C1 segment of cervical spinal cord (tissue), 14 donors: ENCODE results near the gene HORMAD1.
A peak's percentile ranks its signal among the peaks of the same experiment; 100 is the strongest.
"Not testable (repeated sequence)": the region's sequence is repeated elsewhere in the genome, so short reads cannot be mapped to it uniquely, and the experiment has no call there.

Experiments used
- DNase-seq, 14 donors: peaks; one replicate each; lab custom pipeline; 2025; lab: John Stamatoyannopoulos, UW

HORMAD1 gene

GRCh38 chr1:150720703-150721102 lies at the start of gene HORMAD1:
TSS of gene HORMAD1 (minus strand) at chr1:150720895. CDS start at chr1:150719505, 1,390 bp downstream.
- no peak for DNase-seq

GRCh38 chr1:150767704-150768103 lies 47.0 kb upstream of the HORMAD1 start:
- DNase-seq: not testable (repeated sequence)

GRCh38 chr1:150765977-150766301 lies 45.2 kb upstream of the HORMAD1 start:
- not testable (repeated sequence) for DNase-seq

GRCh38 chr1:150765296-150765976 lies 44.7 kb upstream of the HORMAD1 start, which contains the start of gene CTSS:
TSS of gene CTSS (minus strand) at chr1:150765778. CDS start at chr1:150764763, 1,015 bp downstream.
- peak in 1 of 14 donors; percentile 1 for DNase-seq

- no peak for DNase-seq
These were observed 44.0 kb upstream of the HORMAD1 start for GRCh38 chr1:150764617-150765101.

GRCh38 chr1:150763018-150763417 lies 42.3 kb upstream of the HORMAD1 start:
- DNase-seq: no peak

- DNase-seq: no peak
These were observed 41.9 kb upstream of the HORMAD1 start for GRCh38 chr1:150762552-150762951.

- DNase-seq: no peak
These were observed 41.1 kb upstream of the HORMAD1 start for GRCh38 chr1:150761801-150762200.

GRCh38 chr1:150760013-150760412 lies 39.3 kb upstream of the HORMAD1 start:
- DNase-seq: no peak

GRCh38 chr1:150753416-150753815 lies 32.7 kb upstream of the HORMAD1 start:
- DNase-seq: no peak

GRCh38 chr1:150751443-150751842 lies 30.7 kb upstream of the HORMAD1 start:
- no peak for DNase-seq

GRCh38 chr1:150749720-150750311 lies 29.1 kb upstream of the HORMAD1 start:
- no peak for DNase-seq

- DNase-seq: no peak
These were observed 28.4 kb upstream of the HORMAD1 start for GRCh38 chr1:150748878-150749719.

GRCh38 chr1:150730130-150730721 lies 9.5 kb upstream of the HORMAD1 start:
- DNase-seq: no peak

GRCh38 chr1:150724336-150724735 lies 3.6 kb upstream of the HORMAD1 start:
- DNase-seq: no peak

- no peak for DNase-seq
These were observed 597 bp downstream of the HORMAD1 start for GRCh38 chr1:150720098-150720497.

- no peak for DNase-seq
These were observed 2.3 kb downstream of the HORMAD1 start for GRCh38 chr1:150718225-150718891.

- not testable (repeated sequence) for DNase-seq
These were observed 11.7 kb downstream of the HORMAD1 start for GRCh38 chr1:150709031-150709430.

- no peak for DNase-seq
These were observed 12.1 kb downstream of the HORMAD1 start for GRCh38 chr1:150708595-150708994.

- no peak for DNase-seq
These were observed 14.6 kb downstream of the HORMAD1 start for GRCh38 chr1:150706091-150706490.

- no peak for DNase-seq
These were observed 17.3 kb downstream of the HORMAD1 start for GRCh38 chr1:150703427-150703826.
